ENCODE measurements around the gene SMDT1. TPM values are rescaled to one million over a fixed set of nuclear protein-coding genes. Genes with fewer than 3 reads are reported as not detected.

The SMDT1 gene
- total and polyA plus RNA-seq, 9 of the 15 experiments (the other 6 are each of a cell fraction or from before 2014, with no cell fraction given) = 7.9 to 65.2 (median 14.3) TPM

DNA sequence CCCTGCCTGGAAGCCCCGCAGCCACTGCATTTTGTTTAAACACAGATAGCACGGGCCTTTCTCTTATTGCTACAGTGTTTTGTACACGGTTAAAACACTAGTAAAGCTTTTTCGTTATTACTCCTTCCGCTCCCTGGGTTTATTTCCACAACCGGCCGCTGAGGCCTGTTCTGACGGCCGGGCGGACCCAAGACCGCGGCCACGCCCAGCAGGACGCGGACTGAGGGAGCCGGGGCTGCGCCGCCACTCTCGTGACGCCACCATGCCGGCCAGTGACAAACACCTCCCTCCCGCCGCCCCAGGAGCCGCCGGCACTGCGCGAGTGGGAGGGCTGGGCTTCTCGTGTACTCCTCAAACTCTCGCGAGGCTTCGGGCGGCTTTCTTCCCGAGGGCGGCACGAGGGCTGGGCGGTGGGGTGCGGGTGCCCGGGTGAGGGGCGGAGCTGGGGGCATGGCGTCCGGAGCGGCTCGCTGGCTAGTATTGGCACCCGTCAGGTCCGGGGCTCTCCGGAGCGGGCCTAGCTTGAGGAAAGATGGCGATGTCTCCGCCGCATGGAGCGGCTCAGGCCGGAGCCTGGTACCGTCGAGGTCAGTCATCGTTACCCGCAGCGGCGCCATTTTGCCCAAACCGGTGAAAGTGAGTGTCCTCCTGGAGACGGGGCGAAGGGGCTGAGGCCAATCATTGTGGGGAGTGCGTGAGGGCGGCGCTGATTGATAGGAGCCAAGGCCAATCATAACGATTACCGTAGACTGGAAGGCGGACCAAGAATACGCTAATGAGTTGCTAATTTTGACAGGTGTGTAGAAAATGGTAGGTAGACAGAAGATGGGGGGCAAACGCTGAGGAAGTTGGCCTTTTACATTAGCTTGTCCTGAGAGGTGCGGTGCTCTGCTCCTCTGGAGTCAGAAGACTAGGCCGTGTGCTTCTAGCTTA is at the start of gene SMDT1 (continued):
- TF ChIP-seq GATAD2A (IDR thresholded peaks at IDR 0.05) = no peak
- peak; percentile 31 for TF ChIP-seq PHF20 (IDR thresholded peaks at IDR 0.05; ENCODE audit: partially characterized antibody)
- TF ChIP-seq, protein P1, sequence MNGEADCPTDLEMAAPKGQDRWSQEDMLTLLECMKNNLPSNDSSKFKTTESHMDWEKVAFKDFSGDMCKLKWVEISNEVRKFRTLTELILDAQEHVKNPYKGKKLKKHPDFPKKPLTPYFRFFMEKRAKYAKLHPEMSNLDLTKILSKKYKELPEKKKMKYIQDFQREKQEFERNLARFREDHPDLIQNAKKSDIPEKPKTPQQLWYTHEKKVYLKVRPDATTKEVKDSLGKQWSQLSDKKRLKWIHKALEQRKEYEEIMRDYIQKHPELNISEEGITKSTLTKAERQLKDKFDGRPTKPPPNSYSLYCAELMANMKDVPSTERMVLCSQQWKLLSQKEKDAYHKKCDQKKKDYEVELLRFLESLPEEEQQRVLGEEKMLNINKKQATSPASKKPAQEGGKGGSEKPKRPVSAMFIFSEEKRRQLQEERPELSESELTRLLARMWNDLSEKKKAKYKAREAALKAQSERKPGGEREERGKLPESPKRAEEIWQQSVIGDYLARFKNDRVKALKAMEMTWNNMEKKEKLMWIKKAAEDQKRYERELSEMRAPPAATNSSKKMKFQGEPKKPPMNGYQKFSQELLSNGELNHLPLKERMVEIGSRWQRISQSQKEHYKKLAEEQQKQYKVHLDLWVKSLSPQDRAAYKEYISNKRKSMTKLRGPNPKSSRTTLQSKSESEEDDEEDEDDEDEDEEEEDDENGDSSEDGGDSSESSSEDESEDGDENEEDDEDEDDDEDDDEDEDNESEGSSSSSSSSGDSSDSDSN (IDR thresholded peaks at IDR 0.05; ENCODE audit: borderline replicate concordance in 1 of 2, low read depth in 2 of 2, low read length in 2 of 2) = 0 out of 4 replicates have a peak, but pooled peaks of 1 of the 2 experiments have one; percentile 35
- no peak for TF ChIP-seq KDM5B (IDR thresholded peaks at IDR 0.05; ENCODE audit: insufficient replicate concordance, low read depth, low read length)
- TF ChIP-seq SPI1 (IDR thresholded peaks at IDR 0.05; ENCODE audit: borderline replicate concordance, low read depth, low read length) = no peak
- TF ChIP-seq, protein P2, sequence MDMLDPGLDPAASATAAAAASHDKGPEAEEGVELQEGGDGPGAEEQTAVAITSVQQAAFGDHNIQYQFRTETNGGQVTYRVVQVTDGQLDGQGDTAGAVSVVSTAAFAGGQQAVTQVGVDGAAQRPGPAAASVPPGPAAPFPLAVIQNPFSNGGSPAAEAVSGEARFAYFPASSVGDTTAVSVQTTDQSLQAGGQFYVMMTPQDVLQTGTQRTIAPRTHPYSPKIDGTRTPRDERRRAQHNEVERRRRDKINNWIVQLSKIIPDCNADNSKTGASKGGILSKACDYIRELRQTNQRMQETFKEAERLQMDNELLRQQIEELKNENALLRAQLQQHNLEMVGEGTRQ (CRISPR knock-in tag; IDR thresholded peaks at IDR 0.05) = peak; percentile 35
- TF ChIP-seq CTBP1 (IDR thresholded peaks at IDR 0.05; ENCODE audit: borderline replicate concordance) = peak; percentile 66; the same call in 1 of the 2 replicates
- peak; percentile 20 for TF ChIP-seq SMAD1 (IDR thresholded peaks at IDR 0.05; ENCODE audit: low read depth, low read length, partially characterized antibody)
- TF ChIP-seq GTF2E2 (tag; IDR thresholded peaks at IDR 0.05) = peak; percentile 78
- no peak for TF ChIP-seq ARID1B (IDR thresholded peaks at IDR 0.05)
- TF ChIP-seq HMGN3 (IDR thresholded peaks at IDR 0.05; ENCODE audit: borderline replicate concordance, extremely low read depth, insufficient read length, low read depth, low read length) = peak; percentile 87
- no peak for TF ChIP-seq EWSR1 (IDR thresholded peaks at IDR 0.05; ENCODE audit: borderline replicate concordance, low read depth, partially characterized antibody)
- TF ChIP-seq, protein P3, sequence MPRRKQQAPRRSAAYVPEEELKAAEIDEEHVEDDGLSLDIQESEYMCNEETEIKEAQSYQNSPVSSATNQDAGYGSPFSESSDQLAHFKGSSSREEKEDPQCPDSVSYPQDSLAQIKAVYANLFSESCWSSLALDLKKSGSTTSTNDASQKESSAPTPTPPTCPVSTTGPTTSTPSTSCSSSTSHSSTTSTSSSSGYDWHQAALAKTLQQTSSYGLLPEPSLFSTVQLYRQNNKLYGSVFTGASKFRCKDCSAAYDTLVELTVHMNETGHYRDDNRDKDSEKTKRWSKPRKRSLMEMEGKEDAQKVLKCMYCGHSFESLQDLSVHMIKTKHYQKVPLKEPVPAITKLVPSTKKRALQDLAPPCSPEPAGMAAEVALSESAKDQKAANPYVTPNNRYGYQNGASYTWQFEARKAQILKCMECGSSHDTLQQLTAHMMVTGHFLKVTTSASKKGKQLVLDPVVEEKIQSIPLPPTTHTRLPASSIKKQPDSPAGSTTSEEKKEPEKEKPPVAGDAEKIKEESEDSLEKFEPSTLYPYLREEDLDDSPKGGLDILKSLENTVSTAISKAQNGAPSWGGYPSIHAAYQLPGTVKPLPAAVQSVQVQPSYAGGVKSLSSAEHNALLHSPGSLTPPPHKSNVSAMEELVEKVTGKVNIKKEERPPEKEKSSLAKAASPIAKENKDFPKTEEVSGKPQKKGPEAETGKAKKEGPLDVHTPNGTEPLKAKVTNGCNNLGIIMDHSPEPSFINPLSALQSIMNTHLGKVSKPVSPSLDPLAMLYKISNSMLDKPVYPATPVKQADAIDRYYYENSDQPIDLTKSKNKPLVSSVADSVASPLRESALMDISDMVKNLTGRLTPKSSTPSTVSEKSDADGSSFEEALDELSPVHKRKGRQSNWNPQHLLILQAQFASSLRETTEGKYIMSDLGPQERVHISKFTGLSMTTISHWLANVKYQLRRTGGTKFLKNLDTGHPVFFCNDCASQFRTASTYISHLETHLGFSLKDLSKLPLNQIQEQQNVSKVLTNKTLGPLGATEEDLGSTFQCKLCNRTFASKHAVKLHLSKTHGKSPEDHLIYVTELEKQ (CRISPR knock-in tag; IDR thresholded peaks at IDR 0.05) = peak; percentile 54; the same call in 1 of the 2 replicates
- TF ChIP-seq ZBED1 (IDR thresholded peaks at IDR 0.05) = no peak
- no peak for TF ChIP-seq SMAD2 (IDR thresholded peaks at IDR 0.05; ENCODE audit: low read depth, low read length)
- TF ChIP-seq ZNF146 (CRISPR knock-in tag; IDR thresholded peaks at IDR 0.05; ENCODE audit: unreplicated experiment) = no peak
- TF ChIP-seq, protein P4, sequence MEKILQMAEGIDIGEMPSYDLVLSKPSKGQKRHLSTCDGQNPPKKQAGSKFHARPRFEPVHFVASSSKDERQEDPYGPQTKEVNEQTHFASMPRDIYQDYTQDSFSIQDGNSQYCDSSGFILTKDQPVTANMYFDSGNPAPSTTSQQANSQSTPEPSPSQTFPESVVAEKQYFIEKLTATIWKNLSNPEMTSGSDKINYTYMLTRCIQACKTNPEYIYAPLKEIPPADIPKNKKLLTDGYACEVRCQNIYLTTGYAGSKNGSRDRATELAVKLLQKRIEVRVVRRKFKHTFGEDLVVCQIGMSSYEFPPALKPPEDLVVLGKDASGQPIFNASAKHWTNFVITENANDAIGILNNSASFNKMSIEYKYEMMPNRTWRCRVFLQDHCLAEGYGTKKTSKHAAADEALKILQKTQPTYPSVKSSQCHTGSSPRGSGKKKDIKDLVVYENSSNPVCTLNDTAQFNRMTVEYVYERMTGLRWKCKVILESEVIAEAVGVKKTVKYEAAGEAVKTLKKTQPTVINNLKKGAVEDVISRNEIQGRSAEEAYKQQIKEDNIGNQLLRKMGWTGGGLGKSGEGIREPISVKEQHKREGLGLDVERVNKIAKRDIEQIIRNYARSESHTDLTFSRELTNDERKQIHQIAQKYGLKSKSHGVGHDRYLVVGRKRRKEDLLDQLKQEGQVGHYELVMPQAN (IDR thresholded peaks at IDR 0.05; ENCODE audit: borderline replicate concordance) = peak; percentile 68; the same call in 1 of the 2 replicates
- TF ChIP-seq HDAC8 (tag; IDR thresholded peaks at IDR 0.05) = peak; percentile 92

All from K562 (cell line).